Common myeloid progenitor, CD34-positive (primary cell): ENCODE data around the gene EFL1.
A peak's percentile ranks its signal among the peaks of the same experiment; 100 is the strongest.
"Not testable (repeated sequence)": the region's sequence is repeated elsewhere in the genome, so short reads cannot be mapped to it uniquely, and the experiment has no call there.

Experiments used
- CTCF ChIA-PET: fragments of 350-600 bp; sonication (Branson Sonifier 250); formaldehyde crosslinking; loops from one replicate; lab custom pipeline; 2021; ENCODE audit warnings: antibody characterized with exemption; lab: Charles Lee
- POLR2A ChIA-PET: fragments of 350-600 bp; sonication (Branson Sonifier 250); formaldehyde crosslinking; loops from one replicate; lab custom pipeline; 2021; ENCODE audit warnings: antibody characterized with exemption; lab: Charles Lee
- DNase-seq, 3 donors: peaks; one replicate each; pipeline versions ENCODE4 v3.0.0 to v3.0.0-alpha.2; 2013
- H3K27ac ChIP-seq, 2 experiments: 1 replicate in 1 of 2; 2 replicates in 1 of 2; pipeline ENCODE4 v1.7.0; 2013; ENCODE audit warnings: inconsistent platforms in 2 of 2, low read length in 2 of 2, mild to moderate bottlenecking in 2 of 2, low read depth in 1 of 2, moderate library complexity in 1 of 2; ENCODE audit not compliant: severe bottlenecking in 2 of 2, insufficient read depth in 1 of 2, poor library complexity in 1 of 2
- H3K27me3 ChIP-seq, 5 experiments: replicated peaks in 2 of 5; 1 replicate in 3 of 5; 2 replicates in 2 of 5; pipeline versions ENCODE4 v1.6.1 to v1.7.0; 2013; ENCODE audit warnings: low read length in 4 of 5, mild to moderate bottlenecking in 2 of 5, moderate library complexity in 2 of 5, inconsistent platforms in 1 of 5; ENCODE audit not compliant: insufficient read depth in 5 of 5, control insufficient read depth in 4 of 5
- H3K36me3 ChIP-seq, 4 experiments: 1 replicate in 2 of 4; 2 replicates in 2 of 4; pipeline versions ENCODE4 v1.6.1 to v1.7.0; 2013; ENCODE audit warnings: low read length in 3 of 4, control low read depth in 1 of 4, mild to moderate bottlenecking in 1 of 4; ENCODE audit not compliant: control insufficient read depth in 4 of 4, insufficient read depth in 4 of 4
- H3K4me1 ChIP-seq, 4 experiments: 1 replicate in 3 of 4; 2 replicates in 1 of 4; pipeline versions ENCODE4 v1.6.1 to v1.7.1; 2013; ENCODE audit warnings: low read length in 3 of 4, mild to moderate bottlenecking in 3 of 4, control low read depth in 1 of 4, inconsistent platforms in 1 of 4, moderate library complexity in 1 of 4; ENCODE audit not compliant: control insufficient read depth in 4 of 4, insufficient read depth in 4 of 4; ENCODE audit errors: control extremely low read depth in 1 of 4
- H3K4me3 ChIP-seq, 7 experiments: 1 replicate in 4 of 7; 2 replicates in 3 of 7; pipeline versions ENCODE4 v1.5.1 to v1.7.0; 2013; ENCODE audit warnings: mild to moderate bottlenecking in 7 of 7, low read length in 6 of 7, moderate library complexity in 6 of 7, inconsistent platforms in 2 of 7, low read depth in 2 of 7, control low read depth in 1 of 7; ENCODE audit not compliant: insufficient read depth in 4 of 7, control insufficient read depth in 1 of 7; ENCODE audit errors: extremely low read depth in 1 of 7
- H3K9me3 ChIP-seq, 5 experiments: 1 replicate in 4 of 5; 2 replicates in 1 of 5; pipeline versions ENCODE4 v1.6.1 to v1.7.1; 2013; ENCODE audit warnings: low read length in 4 of 5, mild to moderate bottlenecking in 2 of 5, inconsistent platforms in 1 of 5, low read depth in 1 of 5, moderate library complexity in 1 of 5; ENCODE audit not compliant: control insufficient read depth in 4 of 5, insufficient read depth in 2 of 5; ENCODE audit errors: control extremely low read depth in 1 of 5
- WGBS: methylation state at CpG from one replicate; pipeline ENCODE4 v1.1.5; 2013; ENCODE audit not compliant: insufficient coverage; 5-methylcytosine and 5-hydroxymethylcytosine counted together

EFL1 gene

GRCh38 chr15:82303956-82304777 is 41.6 kb upstream of the EFL1 start:
- WGBS: 95% methylated on average over 10 of the region's 12 CpGs
- H3K4me3 ChIP-seq: no peak overlapping the region
- ChIA-PET POLR2A (no interaction called here), CTCF (no interaction called here)
- H3K4me1 ChIP-seq: no peaks in the 10 kb centered on the region
- no peak overlapping the region for H3K27ac ChIP-seq
- no peak for DNase-seq
- no peaks in the 10 kb centered on the region for H3K36me3 ChIP-seq
- H3K9me3 ChIP-seq: no peaks in the 10 kb centered on the region
- H3K27me3 ChIP-seq: no peaks in the 10 kb centered on the region

GRCh38 chr15:82301296-82302016 is 38.9 kb upstream of the EFL1 start:
- H3K9me3 ChIP-seq: no peaks in the 10 kb centered on the region
- H3K27me3 ChIP-seq: no peaks in the 10 kb centered on the region
- no peaks in the 10 kb centered on the region for H3K36me3 ChIP-seq
- CTCF ChIA-PET: no interaction called here
- DNase-seq: no peak
- peaks cover 0 to 3% (median 0%) of the 10 kb centered on the region in 4 experiments for H3K4me1 ChIP-seq
- POLR2A ChIA-PET: no interaction called here
- H3K4me3 ChIP-seq: no peak overlapping the region
- 100% methylated on average over 2 of the region's 3 CpGs for WGBS
- H3K27ac ChIP-seq: no peak overlapping the region

GRCh38 chr15:82300883-82301282 is 38.3 kb upstream of the EFL1 start:
- ChIA-PET POLR2A (no interaction called here), CTCF (no interaction called here)
- Histone ChIP-seq H3K27ac (no peak overlapping the region), H3K9me3 (no peaks in the 10 kb centered on the region), H3K36me3 (no peaks in the 10 kb centered on the region), H3K4me1 (peaks cover 0 to 3% (median 0%) of the 10 kb centered on the region in 4 experiments), H3K4me3 (no peak overlapping the region), H3K27me3 (no peaks in the 10 kb centered on the region)
- no peak for DNase-seq
- 99% methylated on average over 7 of the region's 7 CpGs for WGBS

- POLR2A ChIA-PET, H3K9me3 ChIP-seq, DNase-seq, H3K27ac ChIP-seq, H3K27me3 ChIP-seq, H3K4me1 ChIP-seq, H3K36me3 ChIP-seq, H3K4me3 ChIP-seq, CTCF ChIA-PET: not testable (repeated sequence)
- 93% methylated on average over 4 of the region's 6 CpGs for WGBS
These were observed 37.8 kb upstream of the EFL1 start for GRCh38 chr15:82300326-82300725.

GRCh38 chr15:82299511-82299914 is 37.0 kb upstream of the EFL1 start:
- H3K9me3 ChIP-seq, DNase-seq, H3K4me3 ChIP-seq, H3K27ac ChIP-seq, POLR2A ChIA-PET, H3K27me3 ChIP-seq, H3K36me3 ChIP-seq, H3K4me1 ChIP-seq: not testable (repeated sequence)
- CTCF ChIA-PET: interaction anchor here (1.6 kb wide), 1 partner anchor 78 kb away, joined by 3 read pairs; no protein-coding TSS in a partner anchor
- 70% methylated on average over 2 of the region's 6 CpGs for WGBS

GRCh38 chr15:82298520-82298919 is 36.0 kb upstream of the EFL1 start:
- Histone ChIP-seq H3K27me3 (no peaks in the 10 kb centered on the region), H3K4me3 (peak overlapping the region in 4 of 7 experiments; percentile 9 to 66 (median 27)), H3K4me1 (peaks cover 0 to 3% (median 0%) of the 10 kb centered on the region in 4 experiments), H3K36me3 (no peaks in the 10 kb centered on the region), H3K27ac (no peak overlapping the region), H3K9me3 (no peaks in the 10 kb centered on the region)
- ChIA-PET POLR2A (no interaction called here), CTCF (interaction anchor here (1.6 kb wide), 1 partner anchor 77 kb away, joined by 3 read pairs; no protein-coding TSS in a partner anchor)
- 15% methylated on average over 44 of the region's 44 CpGs for WGBS
- DNase-seq: peak; percentile 19 to 79 (median 68)

GRCh38 chr15:82298032-82298431 is 35.5 kb upstream of the EFL1 start:
- ChIA-PET POLR2A (no interaction called here), CTCF (interaction anchor here (1.6 kb wide), 1 partner anchor 77 kb away, joined by 3 read pairs; no protein-coding TSS in a partner anchor)
- peaks cover 0 to 3% (median 0%) of the 10 kb centered on the region in 4 experiments for H3K4me1 ChIP-seq
- H3K4me3 ChIP-seq: peak overlapping the region in 4 of 7 experiments; percentile 9 to 66 (median 27)
- H3K27ac ChIP-seq: no peak overlapping the region
- 98% methylated on average over 10 of the region's 13 CpGs for WGBS
- no peak for DNase-seq
- no peaks in the 10 kb centered on the region for H3K9me3 ChIP-seq
- H3K36me3 ChIP-seq: no peaks in the 10 kb centered on the region
- H3K27me3 ChIP-seq: no peaks in the 10 kb centered on the region
